OCI-LY7 (cell line): ENCODE measurements around the gene MATCAP1. TPM values are rescaled to one million over a fixed set of nuclear protein-coding genes. Genes with fewer than 3 reads are reported as not detected.

Experiments used
- BruUV-seq: library from RNA; stranded (reverse); fragments of 400-500 nt; replicated peaks from 2 replicates; lab custom pipeline; 2021; lab: Mats Ljungman, UMichigan
- CTCF ChIA-PET: fragments of 300-600 bp; sonication (Branson Sonifier 250); formaldehyde crosslinking; loops from one replicate; lab custom pipeline; 2022; ENCODE audit warnings: antibody characterized with exemption; ENCODE audit not compliant: unreplicated experiment; lab: Charles Lee
- POLR2A ChIA-PET: fragments of 300-600 bp; sonication (Branson Sonifier 250); formaldehyde crosslinking; loops from one replicate; lab custom pipeline; 2022; ENCODE audit warnings: antibody characterized with exemption; lab: Charles Lee
- DNase-seq: peaks from one replicate; pipeline ENCODE4 v3.0.0-alpha.2; 2015; ENCODE audit warnings: low spot score
- H2AFZ ChIP-seq: fragments of 200-600 bp; sonication (generic), shearing (Covaris generic); 2 replicates; pipeline ENCODE4 v1.6.1; 2014; ENCODE audit warnings: mild to moderate bottlenecking, antibody characterized with exemption, low read length, moderate library complexity
- H3K27ac ChIP-seq: fragments of 200-600 bp; sonication (generic); 2 replicates; pipeline ENCODE4 v1.5.1; 2014; ENCODE audit warnings: mixed run types, low read depth, mild to moderate bottlenecking, moderate library complexity, low read length, inconsistent platforms; ENCODE audit not compliant: poor library complexity, severe bottlenecking
- H3K36me3 ChIP-seq: fragments of 200-600 bp; sonication (generic); 2 replicates; pipeline ENCODE4 v1.6.1; 2014; ENCODE audit warnings: mild to moderate bottlenecking, antibody characterized with exemption, low read length, moderate library complexity, mixed read lengths; ENCODE audit not compliant: insufficient read depth
- H3K4me1 ChIP-seq: fragments of 200-600 bp; sonication (generic); 2 replicates; pipeline ENCODE4 v1.5.1; 2014; ENCODE audit warnings: mild to moderate bottlenecking, low read length; ENCODE audit not compliant: insufficient read depth, poor library complexity, severe bottlenecking
- H3K4me2 ChIP-seq: fragments of 200-600 bp; sonication (generic); 2 replicates; pipeline ENCODE4 v1.6.1; 2014; ENCODE audit warnings: mild to moderate bottlenecking, low read length
- H3K4me3 ChIP-seq: fragments of 200-600 bp; sonication (generic); 2 replicates; pipeline ENCODE4 v1.5.1; 2014; ENCODE audit warnings: mild to moderate bottlenecking, low read depth, low read length; ENCODE audit not compliant: poor library complexity, severe bottlenecking
- H3K79me2 ChIP-seq: fragments of 200-600 bp; sonication (generic); 2 replicates; pipeline ENCODE4 v1.6.1; 2016; ENCODE audit warnings: low read depth, mild to moderate bottlenecking, low read length, moderate library complexity, mixed read lengths; ENCODE audit not compliant: insufficient read depth
- H3K9me2 ChIP-seq: fragments of 200-600 bp; sonication (generic); 2 replicates; pipeline ENCODE4 v1.6.1; 2016; ENCODE audit warnings: mild to moderate bottlenecking, low read length, mixed read lengths; ENCODE audit not compliant: insufficient read depth
- H3K9me3 ChIP-seq: fragments of 200-600 bp; sonication (generic); 2 replicates; pipeline ENCODE4 v1.6.1; 2014; ENCODE audit warnings: mild to moderate bottlenecking, mixed run types, low read length, mixed read lengths
- H4K20me1 ChIP-seq: fragments of 200-600 bp; sonication (generic); 2 replicates; pipeline ENCODE4 v1.6.1; 2014; ENCODE audit warnings: mild to moderate bottlenecking, antibody characterized with exemption, low read length, moderate library complexity, mixed read lengths; ENCODE audit not compliant: insufficient read depth
- EZH2phosphoT487 ChIP-seq: fragments of 200-600 bp; sonication (generic); IDR thresholded peaks from 2 replicates; pipeline ENCODE4 v1.6.1; 2018; ENCODE audit warnings: low read depth, borderline replicate concordance, mild to moderate bottlenecking, mixed run types, antibody characterized with exemption, low read length, moderate library complexity, mixed read lengths
- intact Hi-C: fragments of 100-400 bp; cut with micrococcal nuclease; formaldehyde crosslinking; loops from one replicate; pipeline ENCODE4 v1.10.0; 2022; ENCODE audit not compliant: unreplicated experiment
- total RNA-seq, 2 experiments: library from RNA; depleted of rRNA in 1 of 2; stranded (reverse); fragments of >200 nt in 1 of 2; shearing (Covaris generic) in 1 of 2; gene quantifications; 2 replicates each; pipeline ENCODE4 v1.2.3, GENCODE V29; 2014 to 2022
- TF ChIP-seq, protein P1 (sequence below): fragments of 200-600 bp; sonication (generic); conservative IDR thresholded peaks from 2 replicates; pipeline ENCODE4 v1.5.1; 2014; ENCODE audit warnings: mild to moderate bottlenecking, antibody characterized with exemption, low read length, moderate library complexity, mixed read lengths

Gene MATCAP1
- total RNA-seq, 2 experiments from 2014 or later, result 22.9 to 39.6 TPM

DNA sequence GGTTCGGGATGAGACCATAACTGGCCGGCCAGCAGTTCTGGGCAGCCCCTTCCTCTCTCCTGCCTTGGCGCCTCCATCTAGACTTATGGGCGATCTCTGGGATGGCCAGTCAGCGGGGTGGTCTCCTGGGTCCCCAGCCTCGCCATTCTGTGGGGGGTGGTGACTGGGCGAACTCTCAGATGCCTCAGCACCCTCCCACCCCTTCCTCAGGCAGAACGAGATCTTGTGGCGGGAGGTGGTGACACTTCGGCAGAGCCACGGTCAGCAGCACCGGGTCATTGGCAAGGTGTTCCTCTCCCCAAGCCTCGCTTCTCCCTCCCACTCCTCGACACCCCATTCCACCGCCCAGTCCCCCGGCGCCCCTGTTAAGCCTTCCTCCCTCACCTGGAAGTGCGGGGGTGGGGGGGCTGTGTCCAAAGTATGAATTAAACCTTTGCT, 17.6 kb downstream of the MATCAP1 start:
- Histone ChIP-seq H3K9me2 (no peaks in the 10 kb centered on the region), H3K4me3 (no peak overlapping the region), H3K4me2 (no peak overlapping the region), H3K9me3 (no peaks in the 10 kb centered on the region), H3K36me3 (no peaks in the 10 kb centered on the region), H3K27ac (no peak overlapping the region), H4K20me1 (no peaks in the 10 kb centered on the region), H3K4me1 (peaks cover 12% of the 10 kb centered on the region), H2AFZ (no peak overlapping the region), H3K79me2 (no peaks in the 10 kb centered on the region)
- no peak for DNase-seq
- no peak for TF ChIP-seq EZH2phosphoT487
- TF ChIP-seq, protein P1, sequence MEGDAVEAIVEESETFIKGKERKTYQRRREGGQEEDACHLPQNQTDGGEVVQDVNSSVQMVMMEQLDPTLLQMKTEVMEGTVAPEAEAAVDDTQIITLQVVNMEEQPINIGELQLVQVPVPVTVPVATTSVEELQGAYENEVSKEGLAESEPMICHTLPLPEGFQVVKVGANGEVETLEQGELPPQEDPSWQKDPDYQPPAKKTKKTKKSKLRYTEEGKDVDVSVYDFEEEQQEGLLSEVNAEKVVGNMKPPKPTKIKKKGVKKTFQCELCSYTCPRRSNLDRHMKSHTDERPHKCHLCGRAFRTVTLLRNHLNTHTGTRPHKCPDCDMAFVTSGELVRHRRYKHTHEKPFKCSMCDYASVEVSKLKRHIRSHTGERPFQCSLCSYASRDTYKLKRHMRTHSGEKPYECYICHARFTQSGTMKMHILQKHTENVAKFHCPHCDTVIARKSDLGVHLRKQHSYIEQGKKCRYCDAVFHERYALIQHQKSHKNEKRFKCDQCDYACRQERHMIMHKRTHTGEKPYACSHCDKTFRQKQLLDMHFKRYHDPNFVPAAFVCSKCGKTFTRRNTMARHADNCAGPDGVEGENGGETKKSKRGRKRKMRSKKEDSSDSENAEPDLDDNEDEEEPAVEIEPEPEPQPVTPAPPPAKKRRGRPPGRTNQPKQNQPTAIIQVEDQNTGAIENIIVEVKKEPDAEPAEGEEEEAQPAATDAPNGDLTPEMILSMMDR, result no peak
- intact Hi-C loops, result no loop called here
- BruUV-seq, result no TSS peak
- ChIA-PET CTCF (interaction anchor here (0.6 kb wide), 1 partner anchor 78 kb away, joined by 3 read pairs; no protein-coding TSS in a partner anchor), POLR2A (no interaction called here)

DNA sequence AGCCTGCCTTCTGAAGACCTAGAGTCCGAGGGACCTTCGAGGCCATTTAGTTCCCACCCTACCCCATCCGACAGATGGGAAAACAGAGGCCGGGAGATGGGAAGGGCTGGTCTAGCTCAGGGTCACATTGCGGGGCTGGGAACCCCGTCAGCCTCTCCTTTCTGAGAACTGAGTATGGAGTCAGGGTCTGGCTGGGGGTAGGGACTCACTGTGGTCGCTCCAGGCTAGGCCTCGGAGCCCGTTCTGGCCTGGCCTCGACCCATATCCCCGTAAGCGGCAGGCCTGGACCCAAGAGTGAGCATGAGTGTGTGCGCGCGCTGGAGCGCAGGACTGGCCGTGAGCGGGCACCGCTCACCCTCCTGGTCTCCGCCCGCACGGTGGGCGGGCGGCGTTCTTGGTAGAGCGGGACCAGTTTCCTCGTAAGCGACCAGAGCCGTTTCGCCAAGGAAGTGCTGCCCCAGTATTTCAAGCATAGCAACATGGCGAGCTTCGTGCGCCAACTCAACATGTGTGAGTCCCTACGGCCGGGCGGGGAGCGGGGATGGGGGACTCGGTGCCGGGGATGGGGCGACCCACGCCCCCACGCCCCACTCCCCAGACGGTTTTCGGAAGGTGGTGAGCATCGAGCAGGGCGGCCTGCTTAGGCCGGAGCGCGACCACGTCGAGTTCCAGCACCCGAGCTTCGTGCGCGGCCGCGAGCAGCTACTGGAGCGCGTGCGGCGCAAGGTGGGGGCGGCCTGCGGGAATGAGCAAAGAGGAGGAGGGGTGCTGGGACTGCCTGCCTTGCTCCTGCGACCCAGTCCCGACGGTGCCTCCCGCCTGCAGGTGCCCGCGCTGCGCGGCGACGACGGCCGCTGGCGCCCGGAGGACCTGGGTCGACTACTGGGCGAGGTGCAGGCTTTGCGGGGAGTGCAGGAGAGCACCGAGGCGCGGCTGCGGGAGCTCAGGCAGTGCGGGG, 18.4 kb downstream of the MATCAP1 start:
- ChIA-PET POLR2A (no interaction called here), CTCF (interaction anchor here (0.6 to 0.7 kb wide), 2 partner anchors 27 to 79 kb away, joined by 3 read pairs; no protein-coding TSS in a partner anchor)
- DNase-seq, result no peak
- Histone ChIP-seq H2AFZ (no peak overlapping the region), H3K4me3 (no peak overlapping the region), H3K27ac (no peak overlapping the region), H3K79me2 (no peaks in the 10 kb centered on the region), H3K4me2 (no peak overlapping the region), H3K4me1 (peaks cover 8% of the 10 kb centered on the region), H3K9me3 (no peaks in the 10 kb centered on the region), H3K9me2 (no peaks in the 10 kb centered on the region), H3K36me3 (no peaks in the 10 kb centered on the region), H4K20me1 (no peaks in the 10 kb centered on the region)
- TF ChIP-seq, protein P1, result no peak
- no peak for TF ChIP-seq EZH2phosphoT487
- intact Hi-C loops, result no loop called here
- no TSS peak for BruUV-seq
